Activated T-cell treated with anti-CD3 and anti-CD28 coated beads, Interleukin-2, amount 50 U/mL, for 4 hours (primary cell): ENCODE measurements around the gene GALNT10. TPM values are rescaled to one million over a fixed set of nuclear protein-coding genes. Genes with fewer than 3 reads are reported as not detected.

Experiments used
- ATAC-seq, 2 donors: fragments of 200-7000 bp; cut with Tn5 transposase; one replicate each; pipeline ENCODE4 v1.10.0; 2021
- DNase-seq: peaks from one replicate; pipeline ENCODE4 v3.0.0-alpha.2; 2020
- H3K27me3 Mint-ChIP-seq: one replicate; pipeline ENCODE4 v1.8.0; 2021; ENCODE audit warnings: low read depth, mixed read lengths
- H3K36me3 Mint-ChIP-seq: one replicate; pipeline ENCODE4 v1.8.0; 2022; ENCODE audit warnings: mixed read lengths; ENCODE audit not compliant: insufficient read depth
- H3K4me1 Mint-ChIP-seq: one replicate; pipeline ENCODE4 v1.8.0; 2021; ENCODE audit warnings: low read depth, mixed read lengths
- H3K4me3 Mint-ChIP-seq: one replicate; pipeline ENCODE4 v1.8.0; 2021; ENCODE audit warnings: mild to moderate bottlenecking, moderate library complexity, mixed read lengths
- H3K9me3 Mint-ChIP-seq: one replicate; pipeline ENCODE4 v1.8.0; 2021; ENCODE audit warnings: mixed read lengths
- total RNA-seq, 3 donors: library from RNA; stranded (reverse); gene quantifications; one replicate each; pipeline ENCODE4 v1.2.1, GENCODE V29; 2021

GALNT10 gene
- total RNA-seq, 3 donors from 2014 or later = 26.8 to 34.8 (median 34.6) TPM

- DNase-seq (no peak), ATAC-seq (no peak)
- Mint-ChIP-seq H3K4me1 (peaks cover 24% of the 10 kb centered on the region), H3K36me3 (no peaks in the 10 kb centered on the region), H3K27me3 (peaks cover 66% of the 10 kb centered on the region), H3K4me3 (no peak overlapping the region), H3K9me3 (no peaks in the 10 kb centered on the region)
These were observed 279.6 kb downstream of the GALNT10 start for GRCh38 chr5:154470137-154470536.

Other genes with a start within 250 kb of the GALNT10 start
- 10 to 100 TPM; 21.7 to 25.6 (median 24.3) TPM for gene FAM114A2, start 151.8 kb upstream of the GALNT10 start, total RNA-seq
- 10 to 100 TPM; 10.8 to 17.1 (median 16.0) TPM for gene MFAP3, start 151.8 kb upstream of the GALNT10 start, total RNA-seq